Stimulated activated CD8-positive, alpha-beta memory T cell treated with anti-CD3 and anti-CD28 coated beads, Interleukin-4, amount 100 ng/mL, for 24 hours (primary cell): ENCODE results near the gene JMJD7.

Source experiments
- DNase-seq: peaks from one replicate; pipeline ENCODE4 v3.0.0-alpha.2; 2020; ENCODE audit warnings: low read depth

The JMJD7 gene

GRCh38 chr15:41884458-41884857 lies 56.6 kb downstream of the JMJD7 start:
- no peak for DNase-seq

DNA sequence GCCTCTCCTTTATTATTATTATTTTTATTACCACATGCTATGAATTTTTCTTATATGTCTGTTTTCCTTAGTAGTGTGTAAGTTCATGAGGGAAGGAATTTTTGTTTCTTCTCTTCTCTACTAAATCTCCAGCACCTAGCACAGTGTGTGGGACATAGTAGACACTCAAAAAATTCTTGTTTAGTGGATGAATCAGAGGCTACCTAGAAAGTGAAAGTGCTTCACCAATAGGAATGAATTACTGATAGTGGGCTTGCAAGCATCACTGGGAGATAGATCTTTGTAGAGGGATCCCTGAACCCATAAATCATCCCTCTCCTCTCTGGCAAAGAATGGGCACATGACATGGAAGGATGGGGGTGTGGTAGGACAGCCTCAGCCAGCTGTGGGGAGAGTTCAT lies 57.4 kb downstream of the JMJD7 start:
- no peak for DNase-seq

GRCh38 chr15:41885841-41886240 lies 57.9 kb downstream of the JMJD7 start:
- no peak for DNase-seq

- no peak for DNase-seq
These were observed 58.8 kb downstream of the JMJD7 start for GRCh38 chr15:41886741-41887140.

- no peak for DNase-seq
These were observed 59.3 kb downstream of the JMJD7 start for GRCh38 chr15:41887161-41887560.
